Fibroblast of skin of right quadriceps (primary cell): ENCODE measurements around the gene THAP7.

Experiments used
- DNase-seq: peaks from one replicate; pipeline ENCODE4 v3.0.0-alpha.2; 2013

The THAP7 gene

DNA sequence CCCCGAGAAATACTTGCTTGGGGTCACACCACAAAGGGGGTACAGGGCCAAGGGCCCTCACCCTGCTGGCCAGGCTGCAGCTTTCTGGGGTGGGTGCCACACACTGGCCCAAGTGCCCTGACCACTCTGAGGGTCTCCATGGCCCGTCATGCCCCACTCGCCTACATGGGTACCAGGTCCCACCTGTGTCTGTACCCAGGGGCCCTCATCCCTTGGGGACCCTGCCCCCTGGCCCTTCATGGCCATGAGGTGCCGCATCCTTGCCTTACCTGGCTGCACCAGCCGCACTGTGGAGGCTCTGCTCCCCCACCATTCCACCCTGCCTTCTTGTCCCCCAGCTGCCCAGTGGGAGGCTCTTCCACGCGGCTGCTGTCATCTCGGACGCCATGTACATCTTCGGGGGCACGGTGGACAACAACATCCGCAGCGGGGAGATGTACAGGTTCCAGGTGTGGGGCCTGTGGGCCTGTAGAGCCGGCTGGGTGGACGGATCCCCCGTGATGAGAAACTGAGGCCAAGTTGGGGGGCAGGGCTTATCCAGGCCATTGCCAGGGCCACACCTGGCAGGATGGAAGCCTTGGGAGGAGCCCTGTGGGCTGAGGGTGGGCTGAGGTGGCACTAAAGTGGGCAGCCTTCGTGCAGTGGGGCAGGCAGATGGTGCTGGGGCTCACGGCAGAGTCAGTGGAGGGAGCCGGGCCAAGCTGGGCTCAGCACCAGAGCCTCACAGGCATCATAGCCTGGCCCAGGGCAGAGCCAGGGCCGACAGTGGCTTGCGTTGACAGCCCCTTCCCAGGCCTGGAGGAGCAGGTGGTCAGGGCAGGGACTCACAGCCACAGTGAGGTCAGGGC, 9.2 kb downstream of the THAP7 start:
- no peak for DNase-seq

DNA sequence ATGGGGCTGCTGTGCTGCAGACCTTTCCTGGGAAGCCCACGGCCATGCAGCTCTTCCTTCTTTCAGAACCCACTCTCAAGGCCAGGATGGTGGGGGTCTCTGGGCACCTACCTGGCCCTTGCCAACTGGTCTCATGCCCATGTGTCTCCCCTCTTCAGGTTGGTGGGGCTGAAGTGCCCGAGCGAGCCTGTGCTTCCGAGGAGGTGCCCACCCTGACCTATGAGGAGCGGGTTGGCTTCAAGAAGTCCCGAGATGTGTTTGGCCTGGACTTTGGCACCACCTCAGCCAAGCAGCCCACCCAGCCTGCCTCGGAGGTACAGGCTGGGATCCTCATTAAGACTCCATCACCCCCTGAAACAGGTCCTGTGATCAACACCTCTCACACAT, 9.9 kb downstream of the THAP7 start:
- no peak for DNase-seq

DNA sequence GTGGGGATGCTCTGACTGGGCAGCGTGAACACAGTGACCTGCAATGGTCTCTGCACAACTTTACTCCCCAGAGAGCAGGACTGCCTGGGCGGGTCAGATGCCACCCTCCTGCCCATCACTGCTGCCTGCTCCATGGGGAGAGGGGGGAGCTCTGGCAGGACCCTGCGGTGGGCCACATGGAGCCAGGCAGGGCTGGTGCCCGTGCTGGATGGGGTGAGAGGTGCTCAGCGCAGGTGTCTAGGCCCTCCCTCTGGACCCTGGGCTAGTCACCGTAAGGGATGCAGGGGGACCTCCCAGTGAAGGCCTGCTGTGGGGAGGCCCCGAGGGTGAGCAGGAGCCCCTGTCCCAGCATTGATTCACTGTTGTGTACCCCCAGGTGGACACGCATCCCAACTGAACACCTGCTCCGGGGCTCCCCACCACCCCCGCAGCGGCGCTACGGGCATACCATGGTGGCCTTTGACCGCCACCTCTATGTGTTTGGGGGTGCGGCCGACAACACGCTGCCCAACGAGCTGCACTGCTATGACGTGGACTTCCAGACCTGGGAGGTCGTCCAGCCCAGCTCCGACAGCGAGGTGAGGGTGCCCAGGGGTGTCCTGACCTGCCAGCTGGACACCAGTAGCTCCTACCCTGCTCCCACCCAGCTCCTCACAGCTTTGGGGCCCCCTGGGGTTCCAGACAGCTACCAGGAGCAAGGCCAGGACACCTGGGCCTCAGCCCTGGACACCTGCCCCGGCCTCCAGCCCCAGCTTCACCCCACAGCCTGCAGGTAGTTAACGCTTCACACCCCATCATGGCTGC, 10.5 kb downstream of the THAP7 start:
- no peak for DNase-seq

DNA sequence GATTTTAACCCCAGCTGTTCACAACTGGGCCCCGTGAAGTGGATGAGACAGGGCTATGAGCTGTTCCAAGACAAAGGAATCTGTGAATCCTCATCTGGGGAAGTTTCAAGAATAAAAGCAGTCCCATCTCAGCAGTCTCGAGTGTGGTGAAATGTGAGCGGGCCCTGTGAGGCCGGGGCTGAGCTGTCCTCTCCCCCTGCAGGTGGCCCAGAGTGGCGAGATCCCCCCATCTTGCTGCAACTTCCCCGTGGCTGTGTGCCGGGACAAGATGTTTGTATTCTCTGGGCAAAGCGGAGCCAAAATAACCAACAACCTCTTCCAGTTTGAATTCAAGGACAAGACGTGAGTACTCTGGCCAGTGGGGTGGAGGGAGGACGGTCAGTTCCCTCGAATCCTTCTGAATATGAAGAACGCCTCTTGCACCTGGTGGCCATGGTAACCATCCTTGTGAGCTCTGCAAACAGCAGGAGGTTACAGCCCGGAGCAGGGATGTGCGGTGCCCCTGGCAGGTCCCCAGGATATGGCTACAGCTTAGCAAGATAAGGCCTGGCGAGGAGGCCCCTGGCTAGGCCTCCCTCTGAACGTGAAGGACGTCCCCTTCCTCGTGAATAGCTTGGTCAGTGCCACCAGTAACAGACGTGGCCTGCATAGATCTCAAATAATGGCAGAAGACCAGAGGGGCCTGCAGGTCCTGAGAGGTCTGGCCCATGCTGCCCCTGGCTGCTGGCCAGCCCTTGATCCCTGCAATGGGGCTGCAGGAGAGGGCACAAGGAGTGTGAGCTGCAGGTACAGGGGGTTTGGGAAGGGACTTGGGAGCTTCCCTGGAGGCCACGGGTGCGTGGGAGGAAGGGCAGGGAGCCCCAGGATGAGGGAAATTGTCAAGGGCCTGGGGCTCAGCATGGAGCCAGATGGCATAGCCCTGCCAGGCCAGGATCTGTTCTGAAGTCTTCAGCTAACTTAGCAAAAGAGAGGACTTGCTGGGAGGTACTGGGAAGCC, 11.4 kb downstream of the THAP7 start:
- no peak for DNase-seq

DNA sequence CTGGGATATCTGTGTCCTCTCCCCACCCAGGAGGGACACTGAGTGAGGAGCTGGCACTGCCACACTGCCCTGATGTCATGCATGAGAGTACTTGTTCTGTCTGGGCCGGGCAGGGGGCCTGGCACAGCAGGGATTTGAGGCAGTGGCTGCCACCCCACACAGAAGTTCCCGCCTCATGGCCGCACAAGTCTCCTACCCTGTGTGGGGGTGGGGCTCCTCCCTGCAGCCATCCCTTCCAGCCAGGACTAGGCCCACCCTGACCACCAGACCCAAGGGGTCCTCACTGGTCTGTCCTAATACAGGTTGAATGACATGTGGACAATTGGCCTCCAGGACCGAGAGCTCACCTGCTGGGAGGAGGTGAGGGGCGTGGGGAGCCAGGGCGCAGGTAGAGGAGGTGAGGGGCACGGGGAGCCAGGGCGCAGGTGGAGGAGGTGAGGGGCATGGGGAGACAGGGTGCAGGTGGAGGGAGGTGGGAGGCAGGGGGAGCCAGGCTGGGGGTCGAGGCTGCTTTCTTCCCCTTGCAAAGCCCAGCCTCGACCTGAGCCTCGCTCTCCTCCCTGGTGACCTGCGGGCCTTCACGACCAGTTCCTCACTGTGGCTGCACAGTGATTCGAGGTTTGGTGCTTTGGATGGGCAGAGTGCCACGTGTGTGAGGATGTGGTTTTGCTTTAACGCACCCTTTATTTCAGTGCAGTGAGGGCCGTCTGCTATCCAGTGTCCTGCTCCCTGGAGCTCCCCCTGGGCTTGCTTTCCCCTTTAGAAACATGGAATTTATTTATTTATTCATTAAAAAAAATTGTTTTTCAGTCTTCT, 12.4 kb downstream of the THAP7 start:
- peak; percentile 29 for DNase-seq

DNA sequence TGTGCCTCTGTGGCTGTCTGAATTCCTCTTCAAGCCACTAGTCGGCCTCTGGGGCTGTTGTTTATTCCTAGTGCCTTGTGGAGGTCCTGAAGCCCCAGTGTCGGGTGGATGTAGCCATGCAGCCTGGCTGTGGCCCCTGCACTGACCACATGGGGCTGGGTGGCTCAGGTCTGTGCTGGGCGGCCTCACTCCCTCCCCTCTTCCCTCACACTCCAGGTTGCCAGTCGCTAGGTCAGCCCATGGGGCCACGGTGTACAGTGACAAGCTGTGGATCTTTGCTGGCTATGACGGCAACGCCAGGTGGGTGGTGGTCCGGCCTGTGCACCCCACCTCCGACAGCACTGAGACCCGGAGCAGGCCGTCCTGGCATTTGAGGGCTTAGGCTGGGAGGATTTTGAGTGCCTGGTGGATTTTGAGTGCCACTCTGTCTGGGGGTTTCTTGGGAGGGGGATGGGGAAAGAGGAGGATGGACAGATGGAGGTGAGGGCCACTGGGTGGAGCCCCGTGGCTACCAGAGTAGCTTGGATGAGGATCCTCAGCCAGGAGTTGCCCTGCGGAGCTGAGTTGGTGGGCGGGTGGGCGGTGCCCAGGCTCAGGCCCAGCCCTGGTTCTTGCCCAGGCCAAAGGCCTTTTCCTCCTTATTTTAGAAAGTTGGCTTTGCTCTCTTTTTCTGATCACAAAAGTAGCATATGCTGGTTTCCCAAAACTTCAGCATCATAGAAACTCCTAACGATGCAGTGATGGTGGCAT, 13.2 kb downstream of the THAP7 start:
- no peak for DNase-seq

DNA sequence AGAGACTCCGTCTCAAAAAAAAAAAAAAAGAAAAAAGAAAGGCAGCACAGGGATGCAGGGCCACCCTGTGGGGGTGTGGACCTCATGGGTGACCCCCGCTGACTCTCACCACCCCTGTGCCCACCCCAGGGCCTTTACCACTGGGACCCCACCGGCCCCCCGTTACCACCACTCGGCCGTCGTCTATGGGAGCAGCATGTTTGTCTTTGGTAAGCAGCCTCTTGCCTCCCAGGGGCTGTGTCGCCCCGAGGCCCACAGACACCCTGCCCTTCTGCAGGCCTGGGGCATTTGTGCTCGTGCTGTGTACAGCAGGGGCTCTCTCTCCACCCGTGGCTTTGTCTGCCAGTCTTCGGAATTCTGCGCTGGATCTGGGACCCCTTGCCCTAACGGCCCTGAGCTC, 14.5 kb downstream of the THAP7 start:
- no peak for DNase-seq

DNA sequence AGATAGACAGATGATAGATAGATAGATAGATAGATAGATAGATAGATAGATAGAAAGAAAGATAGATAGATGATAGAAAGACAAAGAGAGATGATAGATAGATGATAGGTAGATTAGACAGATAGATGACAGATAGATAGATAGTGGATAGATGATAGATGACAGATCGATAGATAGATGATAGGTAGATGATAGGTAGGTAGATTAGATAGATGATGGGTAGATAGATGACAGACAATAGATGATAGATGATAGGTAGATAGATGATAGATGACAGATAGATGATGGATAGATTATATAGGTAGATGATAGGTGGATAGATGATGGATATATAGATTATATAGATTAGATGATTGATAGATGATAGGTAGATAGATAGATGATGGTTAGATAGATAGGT, 15.6 kb downstream of the THAP7 start:
- DNase-seq, result no peak

DNA sequence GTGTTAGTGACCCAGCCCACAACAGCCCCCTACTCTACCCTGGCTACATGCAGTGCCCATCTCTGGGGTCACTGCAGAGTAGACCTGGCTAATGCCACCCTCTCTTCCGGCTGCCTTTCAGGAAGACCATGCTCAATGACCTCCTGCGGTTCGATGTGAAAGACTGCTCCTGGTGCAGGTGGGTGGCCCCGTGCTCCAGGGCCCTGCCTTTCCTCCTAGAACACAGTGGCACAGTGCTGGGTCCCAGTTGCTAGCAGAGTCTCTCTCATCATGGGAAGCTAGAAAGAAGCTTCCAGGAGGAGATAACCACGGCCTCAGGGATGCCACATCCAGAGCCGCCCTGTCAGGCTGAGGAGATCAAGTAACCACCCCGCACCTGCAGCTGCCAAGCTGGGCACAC, 16.2 kb downstream of the THAP7 start:
- DNase-seq, result no peak

DNA sequence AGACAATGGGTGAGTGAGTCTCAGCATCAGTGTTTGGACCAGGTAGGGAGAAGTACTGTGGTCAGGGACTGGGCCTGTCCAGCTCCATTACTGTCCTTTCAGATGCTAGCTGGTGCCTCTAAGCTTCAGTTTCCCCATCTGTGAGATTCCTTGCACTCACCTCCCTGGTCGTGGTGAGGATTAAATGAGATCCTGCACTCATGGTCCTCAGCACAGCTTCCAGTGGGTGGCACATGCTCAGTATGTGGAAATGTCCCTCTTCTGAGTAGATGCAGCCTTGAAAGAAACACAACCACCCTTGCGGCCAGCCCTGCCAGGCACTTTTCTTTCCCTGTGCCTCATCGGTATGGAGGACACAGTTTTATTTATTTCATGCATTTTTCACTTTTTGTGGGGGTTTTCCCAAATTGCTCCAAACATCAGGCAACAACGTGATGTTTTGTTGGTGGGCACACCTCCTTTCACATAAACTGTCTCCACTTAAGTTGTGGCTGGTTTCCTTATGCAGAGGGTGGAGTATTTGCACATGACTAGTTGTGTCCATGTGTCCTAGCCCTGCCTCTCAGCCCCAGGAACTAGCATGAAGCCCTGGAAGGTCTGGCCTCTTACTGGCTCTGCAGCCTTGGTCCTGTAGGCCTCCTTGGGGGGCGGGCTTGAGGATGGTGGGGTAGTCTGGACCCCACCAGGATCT, 18.7 kb downstream of the THAP7 start:
- DNase-seq, result no peak

DNA sequence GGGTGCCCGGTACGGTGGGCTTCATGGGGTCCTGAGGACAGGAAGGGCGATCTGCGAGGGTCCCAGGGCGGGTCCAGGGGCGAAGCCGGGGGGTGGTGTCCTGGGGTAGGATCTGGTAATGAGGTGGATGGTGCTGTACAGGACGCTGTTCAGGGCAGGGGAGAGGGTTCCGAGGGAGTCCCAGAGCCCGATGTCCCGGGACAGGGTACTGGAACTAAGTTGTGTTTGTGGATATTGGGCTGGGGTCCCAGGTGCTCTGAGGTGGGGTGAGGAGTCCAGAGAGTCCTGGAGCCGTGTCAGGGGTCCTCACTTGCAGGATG, 19.4 kb downstream of the THAP7 start:
- DNase-seq, result no peak

DNA sequence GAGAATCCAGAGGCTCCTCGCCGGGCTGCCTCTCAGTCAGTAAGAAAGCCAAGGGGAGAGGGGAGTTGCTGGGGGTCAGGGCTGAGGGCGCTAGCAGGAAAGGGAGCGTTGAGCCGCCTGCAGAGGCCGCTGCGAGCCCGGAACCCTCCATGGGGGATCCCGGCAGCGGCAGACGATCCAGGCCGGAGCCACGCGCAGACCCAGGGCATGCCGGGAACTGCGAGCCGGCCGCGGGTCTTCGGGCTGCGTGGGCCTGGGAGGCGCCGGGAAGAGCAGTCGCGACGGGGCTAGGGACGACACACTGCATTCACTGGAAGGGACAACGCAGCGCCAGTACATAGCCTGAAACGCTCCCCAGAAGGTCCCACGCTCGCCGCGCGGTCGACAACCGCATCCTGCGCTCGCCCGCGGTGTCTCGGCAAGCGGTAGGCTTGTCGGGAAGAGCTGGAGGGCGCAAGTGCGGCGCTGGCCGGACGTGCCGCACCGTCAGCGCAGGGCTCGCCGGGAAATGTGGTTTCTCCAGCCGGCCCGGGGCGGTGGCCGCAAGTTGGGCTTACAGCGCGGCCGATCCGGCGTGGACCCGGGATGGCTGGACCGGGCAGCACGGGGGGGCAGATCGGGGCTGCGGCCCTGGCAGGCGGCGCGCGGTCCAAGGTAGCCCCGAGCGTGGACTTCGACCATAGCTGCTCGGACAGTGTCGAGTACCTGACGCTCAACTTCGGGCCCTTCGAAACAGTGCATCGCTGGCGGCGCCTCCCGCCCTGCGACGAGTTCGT, 19.9 kb downstream of the THAP7 start, which contains the start of gene LZTR1:
Gene LZTR1, plus strand, starts transcription at position 511 of the 776 bp plus-strand sequence. Its CDS starts 75 bp downstream, at position 586.
- peak; percentile 76 for DNase-seq

DNA sequence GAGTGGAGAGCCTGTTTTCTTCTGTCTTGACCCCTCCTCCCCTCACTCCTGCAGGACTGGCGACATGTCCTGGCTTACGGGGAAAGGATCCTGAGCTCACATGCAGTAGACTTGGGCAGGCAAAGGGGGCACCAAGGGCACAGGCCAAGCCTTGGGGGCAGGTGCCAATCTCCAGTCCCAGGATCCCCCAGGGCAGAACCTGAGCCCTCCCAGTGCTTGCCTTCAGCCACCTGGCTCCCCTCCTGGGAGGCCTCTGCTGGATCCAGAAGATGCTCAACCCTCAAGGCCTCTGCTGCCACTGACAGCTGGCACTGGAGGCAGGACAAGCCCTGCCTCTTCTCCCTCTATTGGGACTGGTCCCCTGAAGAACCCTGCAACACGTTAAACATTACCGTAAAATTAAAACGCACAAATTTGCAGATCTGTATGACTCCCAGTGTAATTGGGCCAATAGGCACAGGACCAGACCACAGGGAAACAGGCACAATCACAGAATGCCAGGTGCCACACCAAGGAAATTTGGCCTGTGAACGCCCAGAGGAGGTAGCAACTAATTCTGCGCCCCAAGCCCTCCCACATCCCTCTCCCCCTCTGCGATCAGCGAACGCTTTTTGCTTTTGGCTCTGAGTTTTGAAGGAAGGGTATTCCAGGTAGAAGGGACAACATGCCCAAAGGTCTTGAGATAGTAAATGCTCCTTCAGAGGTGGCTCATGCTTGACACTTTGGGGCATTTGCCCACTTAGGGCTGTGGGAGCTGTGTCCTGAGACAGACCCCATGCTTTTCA, 20.8 kb downstream of the THAP7 start:
- DNase-seq, result no peak

DNA sequence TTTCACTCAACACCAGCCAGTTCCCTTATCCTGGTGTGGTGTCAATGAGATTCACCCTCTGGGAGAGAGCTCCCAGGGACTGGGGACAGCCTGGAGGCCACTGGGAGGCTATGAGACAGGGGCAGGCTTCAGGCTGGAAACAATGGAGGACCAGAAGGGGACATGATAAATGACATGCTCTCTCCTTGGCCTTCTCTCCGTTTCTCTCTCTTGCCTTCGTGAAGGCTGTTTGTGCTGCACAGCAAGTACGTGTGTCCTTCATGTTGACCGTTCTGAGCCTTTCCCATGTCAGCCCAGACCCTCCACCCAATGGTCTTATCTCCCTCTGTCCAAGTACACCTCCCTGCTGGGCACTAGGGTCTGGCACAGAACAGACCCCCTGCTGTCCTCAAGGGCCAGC, 21.4 kb downstream of the THAP7 start:
- no peak for DNase-seq

DNA sequence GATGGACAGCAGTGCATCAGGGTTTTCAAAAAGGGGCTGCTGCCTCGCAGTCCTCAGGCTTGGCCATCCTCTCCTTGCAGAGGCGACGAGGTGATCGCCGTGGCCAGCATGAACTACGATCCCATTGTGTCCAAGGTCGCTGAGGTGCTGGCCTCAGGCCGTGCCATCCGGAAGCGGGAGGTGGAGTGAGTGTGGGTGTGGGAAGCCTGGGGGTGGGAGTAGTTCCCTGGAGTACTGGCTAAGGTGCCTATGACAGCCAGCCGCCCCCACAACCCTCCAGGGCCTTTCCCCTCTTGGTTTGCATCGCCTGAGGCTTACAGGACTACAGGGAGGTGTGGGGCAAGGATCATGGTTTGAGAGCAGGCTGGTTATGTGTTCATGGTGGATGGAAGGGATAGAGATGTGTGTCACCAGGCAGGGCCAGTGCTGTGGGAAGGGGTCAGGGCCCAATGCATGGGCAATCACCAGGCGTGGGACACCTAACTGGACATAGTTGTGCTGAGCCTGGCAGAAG, 21.9 kb downstream of the THAP7 start:
- DNase-seq, result no peak

DNA sequence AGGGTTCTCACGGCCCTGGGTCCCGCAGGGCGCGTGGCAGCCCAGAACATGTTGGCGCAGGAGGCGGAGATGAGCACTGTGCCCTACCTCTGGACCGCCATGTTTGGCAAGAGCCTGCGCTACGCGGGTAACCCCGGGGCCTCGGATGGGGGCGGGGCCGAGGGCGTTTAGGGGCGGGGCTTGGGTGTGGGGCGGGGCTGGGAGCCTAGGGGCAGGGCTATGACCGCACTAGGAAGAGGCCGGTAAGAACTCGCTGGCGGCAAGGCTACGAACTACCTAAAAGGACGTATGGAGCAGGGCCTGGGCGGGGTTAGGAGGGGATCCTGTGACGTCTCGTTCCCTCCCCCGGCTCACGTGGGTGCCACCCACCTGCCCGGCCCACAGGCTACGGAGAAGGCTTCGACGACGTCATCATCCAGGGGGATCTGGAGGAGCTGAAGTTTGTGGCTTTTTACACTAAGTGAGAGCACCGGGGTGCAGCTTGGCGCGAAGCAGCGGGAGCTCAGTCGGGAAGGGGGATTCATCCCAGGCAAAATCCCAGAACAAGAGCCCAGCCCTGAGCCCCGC, 22.6 kb downstream of the THAP7 start:
- peak; percentile 78 for DNase-seq

DNA sequence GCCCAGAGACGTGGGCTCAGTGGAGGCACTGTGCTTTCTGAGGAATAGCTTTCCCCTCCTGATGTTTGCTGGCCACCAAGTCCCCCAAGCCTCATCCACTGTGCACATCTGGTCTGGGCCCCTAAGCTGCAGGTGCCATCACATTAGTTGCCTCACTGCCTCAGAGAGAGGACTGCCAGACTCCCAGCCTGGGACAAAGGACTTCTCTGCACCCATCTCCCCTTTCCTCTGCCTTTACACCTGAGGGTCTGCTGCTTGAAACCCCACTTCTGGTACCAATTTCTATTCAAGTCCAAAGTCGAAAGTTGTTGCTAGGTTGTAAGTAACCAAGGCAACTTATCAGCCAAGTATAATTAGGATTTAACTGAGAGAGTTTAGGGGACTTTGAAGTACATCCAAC, 23.5 kb downstream of the THAP7 start:
- DNase-seq, result no peak

DNA sequence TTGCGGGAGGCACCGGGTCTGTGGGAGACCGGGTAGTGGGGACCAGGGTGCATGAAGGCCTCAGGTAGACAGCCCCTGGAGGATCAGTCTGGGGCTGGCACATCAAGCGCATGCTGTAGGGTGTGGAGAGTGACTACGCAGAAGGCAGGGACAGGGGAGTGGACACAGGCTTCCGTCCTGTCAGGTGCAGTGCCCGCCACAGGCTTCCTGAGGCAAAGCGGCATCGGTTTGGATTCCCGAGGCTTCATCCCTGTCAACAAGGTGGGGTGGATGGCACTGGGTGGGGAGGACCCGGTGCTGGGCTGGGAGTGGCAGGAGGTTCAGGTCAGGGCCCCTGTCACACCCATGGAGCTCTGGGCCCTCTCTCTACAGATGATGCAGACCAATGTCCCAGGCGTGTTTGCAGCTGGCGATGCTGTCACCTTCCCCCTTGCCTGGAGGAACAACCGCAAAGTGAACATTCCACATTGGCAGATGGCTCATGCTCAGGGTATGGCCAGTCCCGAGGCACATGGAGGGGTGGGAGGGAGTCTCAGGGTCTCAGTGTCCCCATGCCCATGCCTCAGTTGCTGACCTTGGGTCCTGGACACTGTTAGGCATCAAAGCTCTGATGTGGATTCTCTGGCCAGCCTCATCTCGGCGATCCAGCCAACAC, 24.3 kb downstream of the THAP7 start:
- no peak for DNase-seq
